NCI-H510A (cell line): Measurements from ENCODE around the gene AMBRA1.

Experiments used
- DNase-seq: peaks from one replicate; lab custom pipeline; 2025; lab: John Stamatoyannopoulos, UW

AMBRA1 gene

GRCh38 chr11:46565232-46565840, 28.5 kb downstream of the AMBRA1 start:
- no peak for DNase-seq

GRCh38 chr11:46564459-46564858, 29.4 kb downstream of the AMBRA1 start:
- DNase-seq = no peak

DNA sequence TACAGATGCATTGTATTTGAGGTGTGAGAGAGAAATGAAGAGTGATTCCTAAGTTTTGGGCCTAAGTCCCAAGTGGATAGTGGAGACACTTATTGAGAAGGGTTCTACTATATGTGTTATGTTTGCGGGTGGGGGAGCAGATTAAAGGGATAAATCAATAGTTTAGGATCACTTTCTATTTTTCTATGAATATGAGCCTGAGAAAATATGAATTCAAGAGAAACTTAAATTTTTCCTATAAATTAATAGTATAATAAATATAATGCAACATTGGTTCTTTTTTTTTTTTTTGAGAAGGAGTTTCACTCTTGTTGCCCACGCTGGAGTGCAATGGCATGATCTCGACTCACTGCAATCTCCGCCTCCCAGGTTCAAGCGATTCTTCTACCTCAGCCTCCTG, 31.3 kb downstream of the AMBRA1 start:
- no peak for DNase-seq

GRCh38 chr11:46560300-46560991, 33.4 kb downstream of the AMBRA1 start:
- DNase-seq = no peak

- no peak for DNase-seq
Measured at GRCh38 chr11:46559815-46560214, 34.0 kb downstream of the AMBRA1 start.

DNA sequence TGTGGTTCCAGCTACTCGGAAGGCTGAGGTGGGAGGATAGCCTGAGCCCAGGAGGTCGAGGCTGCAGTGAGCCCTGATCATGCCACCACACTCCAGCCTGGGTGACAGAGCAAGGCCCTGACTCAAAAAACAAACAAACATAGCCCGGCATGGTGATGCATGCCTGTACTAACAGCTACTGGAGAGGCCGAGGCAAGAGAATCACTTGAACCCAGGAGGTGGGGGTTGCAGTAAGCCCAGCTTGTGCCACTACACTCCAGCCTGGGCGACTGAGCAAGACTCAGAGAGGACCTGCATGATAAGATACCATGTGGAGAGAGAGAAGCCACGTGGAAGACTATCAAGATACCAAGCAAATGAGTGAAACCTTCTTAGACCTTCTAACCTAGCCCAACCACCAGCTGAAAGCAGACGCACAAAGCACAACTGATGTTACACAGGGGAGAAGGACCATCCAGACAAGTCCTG, 36.1 kb downstream of the AMBRA1 start:
- no peak for DNase-seq

DNA sequence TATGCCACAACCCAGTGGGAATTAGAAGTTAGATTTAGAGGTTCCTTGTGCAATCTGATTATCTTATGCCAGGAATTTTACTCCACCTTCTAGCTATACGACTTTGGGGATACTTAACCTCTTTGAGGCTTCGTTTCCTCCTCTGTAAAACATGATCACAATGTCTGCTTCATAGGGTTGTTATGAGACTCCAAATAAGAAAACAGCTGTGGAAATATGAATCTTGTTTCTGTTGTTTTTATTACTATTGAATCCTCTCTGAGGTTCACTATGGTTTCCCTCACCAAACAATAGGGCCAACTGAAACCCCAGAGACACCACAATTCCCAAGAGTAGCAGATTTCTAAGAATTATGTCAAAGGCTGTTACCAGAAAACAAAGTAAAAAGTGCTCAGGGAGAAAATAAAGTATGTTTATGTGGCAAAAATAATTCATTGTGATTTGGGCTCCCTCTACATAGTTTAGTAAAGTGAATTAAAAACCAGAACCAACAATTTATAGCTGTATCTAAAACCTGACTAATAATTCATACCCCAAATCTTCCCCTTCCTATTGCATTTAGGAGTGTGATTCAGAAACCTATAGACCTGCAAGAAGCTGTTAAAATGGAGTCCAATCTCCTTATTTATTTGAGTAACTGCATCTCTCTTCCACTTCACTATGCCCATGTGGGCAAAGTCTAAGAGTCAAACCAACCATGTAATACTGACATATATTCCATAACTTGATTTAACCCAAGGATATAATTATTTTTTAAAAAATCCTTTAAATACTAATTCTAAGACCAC, 38.4 kb downstream of the AMBRA1 start:
- no peak for DNase-seq

- no peak for DNase-seq
Measured at GRCh38 chr11:46554213-46555147, 39.3 kb downstream of the AMBRA1 start.

- no peak for DNase-seq
Measured at GRCh38 chr11:46553814-46554212, 40.0 kb downstream of the AMBRA1 start.

GRCh38 chr11:46551261-46551660, 42.6 kb downstream of the AMBRA1 start:
- no peak for DNase-seq

DNA sequence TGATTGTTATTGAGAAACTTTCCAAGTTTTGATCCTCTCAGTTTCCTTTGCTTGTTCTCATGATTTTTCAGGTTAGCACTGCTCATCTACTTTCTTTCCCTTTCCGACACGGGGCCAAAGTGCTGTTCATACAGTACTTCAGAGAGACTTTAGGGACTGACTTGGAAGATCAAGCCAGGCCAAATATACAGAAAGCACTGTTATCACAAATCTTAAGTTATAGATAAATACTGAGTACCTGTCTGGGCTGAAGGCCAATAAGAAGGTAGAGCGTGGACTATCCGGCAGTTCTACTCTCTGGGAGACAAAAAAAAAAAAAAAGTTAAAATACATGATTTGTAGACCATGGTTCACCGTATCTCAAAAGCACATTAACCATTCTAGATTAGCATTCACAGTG, 46.2 kb downstream of the AMBRA1 start:
- no peak for DNase-seq

DNA sequence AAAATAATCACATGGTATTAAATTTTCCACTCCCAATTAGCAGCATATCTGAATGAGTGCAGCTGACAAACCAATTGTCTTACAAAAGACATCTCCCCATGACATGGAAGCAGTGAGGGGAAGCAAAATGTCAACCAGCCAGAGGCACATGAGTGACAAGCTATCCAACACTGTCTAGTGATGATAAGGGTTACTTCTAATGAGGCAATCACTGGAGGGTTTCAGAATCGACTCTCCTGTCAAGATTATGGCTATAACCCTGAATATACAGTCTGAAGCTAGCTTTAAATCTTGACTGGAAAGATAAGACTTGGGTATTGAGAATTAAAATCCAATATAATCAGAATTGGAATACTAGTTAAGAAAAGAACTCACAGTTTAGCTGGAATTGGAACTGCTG, 50.3 kb downstream of the AMBRA1 start:
- DNase-seq = no peak

DNA sequence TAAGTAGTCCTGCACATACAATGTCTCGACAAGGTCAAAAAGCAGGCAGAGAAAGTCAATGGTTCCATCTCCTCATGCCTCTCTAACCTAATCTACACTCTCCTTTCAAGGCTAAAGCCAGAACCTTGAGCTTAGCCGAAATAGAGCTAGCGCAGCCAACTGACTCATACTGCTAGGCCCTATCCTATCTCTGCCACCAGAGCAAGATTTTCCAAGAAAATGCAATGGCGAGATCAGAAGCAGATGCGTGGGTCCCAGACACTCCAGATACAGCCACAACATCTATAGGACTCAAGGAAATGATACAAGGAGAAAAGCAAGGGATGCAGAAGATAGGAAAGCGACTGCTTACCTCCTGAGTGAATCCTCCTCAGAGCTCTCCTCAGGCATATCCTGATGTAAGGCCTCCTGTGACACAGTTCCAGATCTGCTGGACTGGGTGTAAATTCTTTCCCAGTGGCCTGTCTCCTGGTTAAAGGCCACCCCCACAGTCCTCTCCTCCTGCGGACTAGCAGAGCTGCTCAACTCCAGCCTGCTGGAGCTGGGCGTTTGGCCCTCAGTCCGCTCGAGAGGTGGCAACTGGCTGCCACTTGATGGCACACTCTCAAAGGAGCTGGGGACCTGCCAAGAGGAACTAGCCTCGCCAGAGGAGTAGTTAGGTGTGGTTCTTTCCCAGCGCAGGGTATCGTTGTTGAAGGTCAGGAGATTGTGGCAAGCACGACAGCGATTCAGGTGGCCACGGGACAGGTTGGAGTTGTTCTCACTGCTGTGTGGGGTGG, 52.0 kb downstream of the AMBRA1 start:
- DNase-seq = no peak

DNA sequence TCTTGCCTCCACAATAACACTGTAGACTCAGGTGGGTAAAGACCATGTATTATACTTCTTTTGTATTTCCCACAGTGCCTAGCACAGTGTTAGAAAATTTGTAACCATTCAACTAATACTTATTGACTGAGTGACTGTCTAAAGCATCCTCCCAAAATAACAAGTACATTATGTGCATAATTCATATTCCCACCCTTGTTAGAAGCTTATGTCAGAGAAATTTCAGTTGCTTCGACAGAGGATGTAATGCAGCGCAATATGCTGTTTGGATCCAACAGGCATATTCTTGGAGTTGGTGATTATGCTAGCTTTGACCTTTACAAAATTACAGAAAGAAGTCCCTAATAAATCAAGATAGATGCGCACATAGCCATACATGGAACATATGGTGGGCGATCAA, 53.0 kb downstream of the AMBRA1 start:
- DNase-seq = no peak

DNA sequence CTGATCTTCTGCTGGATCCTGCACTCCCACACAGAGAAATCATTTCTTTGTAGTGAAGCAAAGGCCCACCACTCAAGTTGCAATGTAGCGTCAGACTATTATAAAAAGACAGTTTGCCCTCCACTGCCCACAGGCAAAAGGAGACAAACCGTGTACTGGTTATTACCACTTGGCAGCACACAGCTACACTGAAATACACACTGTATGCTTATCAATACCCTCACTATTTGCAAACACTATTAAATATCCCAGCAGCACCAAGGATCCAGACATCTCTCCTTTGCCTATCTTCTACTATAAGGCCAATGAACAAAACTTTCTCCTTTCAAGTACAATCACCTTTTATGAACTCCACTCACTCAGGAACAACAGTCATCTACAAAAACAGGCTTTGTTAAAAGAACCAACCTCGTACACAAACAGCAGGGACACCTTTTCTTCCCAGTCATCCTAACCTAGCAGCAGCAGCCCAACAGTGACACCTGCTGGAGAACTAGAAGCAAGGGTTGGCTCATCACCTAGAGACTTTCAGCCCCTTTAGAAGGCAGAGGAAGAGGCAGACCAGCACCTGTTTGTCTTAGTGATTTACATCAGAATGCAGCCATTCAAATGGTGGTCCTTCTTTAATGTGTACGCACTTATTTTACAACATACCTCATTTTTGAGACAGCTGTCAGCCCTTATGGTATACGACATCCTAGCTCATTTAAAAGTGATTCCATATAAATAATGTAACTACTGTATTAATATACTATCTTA, 56.1 kb downstream of the AMBRA1 start:
- DNase-seq = no peak

- DNase-seq = no peak
Measured at GRCh38 chr11:46537121-46537520, 56.7 kb downstream of the AMBRA1 start.

- DNase-seq = no peak
Measured at GRCh38 chr11:46535688-46536087, 58.1 kb downstream of the AMBRA1 start.

DNA sequence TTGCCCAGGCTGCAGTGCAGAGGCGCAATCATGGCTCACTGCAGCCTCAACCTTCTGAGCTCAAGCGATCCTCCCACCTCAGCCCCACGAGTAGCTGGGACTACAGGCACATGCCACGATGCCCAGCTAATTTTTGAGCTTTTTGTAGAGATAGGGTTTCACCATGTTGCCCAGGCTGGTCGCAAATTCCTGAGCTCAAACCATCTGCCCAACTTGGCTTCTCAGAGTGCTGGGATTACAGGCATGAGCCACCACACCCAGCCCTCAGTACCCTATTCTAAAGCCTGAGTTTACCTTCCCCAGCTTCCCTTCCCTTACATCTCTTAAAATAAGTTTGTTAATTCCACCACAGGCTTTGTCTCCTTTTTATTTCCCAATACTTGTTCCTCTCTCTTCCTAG, 59.1 kb downstream of the AMBRA1 start:
- DNase-seq = no peak

DNA sequence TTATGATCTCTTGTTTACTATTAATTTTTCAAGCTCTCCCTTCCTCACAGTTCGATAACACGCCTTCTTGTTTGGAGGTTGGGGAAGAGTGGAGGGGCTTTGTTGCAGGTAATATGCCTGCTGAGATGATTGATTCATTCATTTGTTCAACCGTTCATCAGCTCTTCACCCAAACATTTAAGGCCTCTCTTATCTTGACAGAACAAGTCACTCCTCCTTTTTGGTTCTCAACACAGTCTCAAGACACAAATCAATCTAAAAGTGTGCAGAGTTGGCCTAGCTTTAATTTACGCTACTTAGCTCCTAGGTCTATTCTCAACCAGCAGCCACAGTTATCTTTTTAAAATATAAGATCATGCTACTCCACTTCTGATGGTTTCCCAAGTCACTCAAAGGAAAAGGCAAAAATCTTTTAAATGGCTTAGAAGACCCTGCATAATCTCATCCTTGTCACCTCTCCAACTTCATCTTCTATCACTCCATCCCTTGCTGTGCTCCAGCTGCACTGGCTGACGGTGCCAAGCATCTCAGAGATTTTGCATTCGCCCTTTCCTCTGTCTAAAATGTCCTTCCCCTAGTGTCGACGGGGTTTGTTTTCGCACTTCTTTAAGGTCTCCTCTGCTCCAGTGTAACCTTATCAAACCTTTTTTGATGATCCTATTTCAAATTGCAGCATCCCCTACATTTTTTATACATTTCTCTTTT, 60.3 kb downstream of the AMBRA1 start:
- no peak for DNase-seq
